Activated CD4-positive, alpha-beta memory T cell treated with anti-CD3 and anti-CD28 coated beads for 36 hours (primary cell): Measurements from ENCODE around the gene HIP1. TPM values are rescaled to one million over a fixed set of nuclear protein-coding genes. Genes with fewer than 3 reads are reported as not detected.
"Not testable (repeated sequence)": the region's sequence is repeated elsewhere in the genome, so short reads cannot be mapped to it uniquely, and the experiment has no call there.

Experiments
- CTCF ChIA-PET: fragments of 350-600 bp; sonication (Branson Sonifier 250); formaldehyde crosslinking; loops from one replicate; lab custom pipeline; 2021; ENCODE audit warnings: antibody characterized with exemption, inconsistent platforms; lab: Charles Lee
- POLR2A ChIA-PET: fragments of 350-600 bp; sonication (Branson Sonifier 250); formaldehyde crosslinking; loops from one replicate; lab custom pipeline; 2021; ENCODE audit warnings: antibody characterized with exemption; lab: Charles Lee
- DNase-seq: peaks from one replicate; pipeline ENCODE4 v3.0.0-alpha.2; 2020
- H3K27ac Mint-ChIP-seq: one replicate; pipeline ENCODE4 v1.8.0; 2021; ENCODE audit warnings: mixed read lengths
- H3K27me3 Mint-ChIP-seq: one replicate; pipeline ENCODE4 v1.8.0; 2021; ENCODE audit warnings: mixed read lengths
- H3K36me3 Mint-ChIP-seq: one replicate; pipeline ENCODE4 v1.8.0; 2021; ENCODE audit warnings: mixed read lengths
- H3K4me1 Mint-ChIP-seq: one replicate; pipeline ENCODE4 v1.8.0; 2021; ENCODE audit warnings: low read depth, mixed read lengths
- H3K4me3 Mint-ChIP-seq: one replicate; pipeline ENCODE4 v1.8.0; 2021; ENCODE audit warnings: mild to moderate bottlenecking, mixed read lengths
- H3K9me3 Mint-ChIP-seq: one replicate; pipeline ENCODE4 v1.8.0; 2021; ENCODE audit warnings: mixed read lengths
- intact Hi-C: fragments of 100-400 bp; cut with micrococcal nuclease; formaldehyde crosslinking; loops from one replicate; pipeline ENCODE4 v1.15.1; 2023
- total RNA-seq, 2 experiments: library from RNA; stranded (reverse); gene quantifications; one replicate each; pipeline ENCODE4 v1.2.3, GENCODE V29; 2021

Gene HIP1
- total RNA-seq, 2 experiments from 2014 or later: 7.9 to 8.2 TPM

DNA sequence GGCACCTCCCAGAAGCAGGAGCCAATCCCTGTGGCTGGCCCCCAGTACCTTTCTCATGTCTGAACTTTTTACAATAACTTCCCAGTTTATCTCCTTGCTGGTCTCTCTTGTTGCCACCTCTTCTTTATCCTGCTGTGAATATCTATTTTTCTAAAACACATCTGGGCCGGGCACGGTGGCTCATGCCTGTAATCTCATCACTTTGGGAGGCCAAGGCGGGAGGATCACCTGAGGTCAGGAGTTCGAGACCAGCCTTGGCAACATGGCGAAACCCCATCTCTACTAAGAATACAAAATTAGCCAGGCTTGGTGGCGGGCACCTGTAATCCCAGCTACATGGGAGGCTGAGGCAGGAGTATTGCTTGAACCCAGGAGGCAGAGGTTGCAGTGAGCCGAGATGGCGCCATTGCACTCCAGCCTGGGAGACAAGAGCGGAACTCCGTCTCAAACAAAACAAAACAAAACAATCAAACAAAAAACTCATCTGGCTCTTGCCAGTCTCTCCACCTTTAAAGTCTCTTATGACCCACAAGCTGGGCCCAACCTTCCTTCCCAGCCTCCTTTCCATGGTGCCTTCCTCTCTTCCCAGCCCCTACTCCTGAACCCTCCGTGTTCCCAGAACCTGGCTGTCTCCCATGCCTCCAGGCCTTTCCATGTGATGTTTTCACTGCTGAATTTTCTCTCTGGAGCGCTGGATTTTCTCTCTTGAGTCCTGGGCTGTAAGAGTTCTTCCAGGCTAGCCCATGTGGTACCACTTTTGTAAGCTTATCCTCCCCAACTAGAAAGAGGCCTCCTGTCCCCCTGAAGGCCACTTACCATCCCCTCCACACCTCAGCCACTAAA lies 51.3 kb downstream of the HIP1 start:
- no peak for DNase-seq
- no peaks in the 10 kb centered on the region for H3K9me3 Mint-ChIP-seq
- no peaks in the 10 kb centered on the region for H3K4me1 Mint-ChIP-seq
- H3K4me3 Mint-ChIP-seq: no peak overlapping the region
- H3K27me3 Mint-ChIP-seq: peaks cover 3% of the 10 kb centered on the region
- ChIA-PET POLR2A (no interaction called here), CTCF (no interaction called here)
- no peak overlapping the region for H3K27ac Mint-ChIP-seq
- intact Hi-C loops: no loop called here
- no peaks in the 10 kb centered on the region for H3K36me3 Mint-ChIP-seq

DNA sequence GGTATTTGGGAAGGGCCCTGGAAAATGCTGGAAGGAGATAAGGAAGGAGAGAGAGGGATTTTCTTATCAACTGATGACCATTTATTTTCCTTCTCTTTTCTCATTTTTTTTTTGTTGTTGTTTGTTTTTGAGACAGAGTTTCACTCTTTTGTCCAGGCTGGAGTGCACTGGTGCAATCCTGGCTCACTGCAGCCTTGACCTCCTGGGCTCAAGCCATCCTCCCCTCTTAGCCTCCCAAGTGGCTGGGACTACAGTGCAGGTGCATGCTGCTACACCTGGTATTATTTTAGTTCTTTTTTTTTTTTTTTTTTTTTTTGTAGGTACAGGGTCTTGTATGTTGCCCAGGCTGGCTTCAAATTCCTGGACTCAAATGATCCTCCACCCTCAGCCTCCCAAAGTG lies 52.2 kb downstream of the HIP1 start:
- ChIA-PET POLR2A (no interaction called here), CTCF (interaction anchor here (0.7 kb wide), 1 partner anchor 76 kb away, joined by 6 read pairs; no protein-coding TSS in a partner anchor)
- intact Hi-C loops: no loop called here
- H3K9me3 Mint-ChIP-seq: no peaks in the 10 kb centered on the region
- H3K27me3 Mint-ChIP-seq: peaks cover 3% of the 10 kb centered on the region
- no peak for DNase-seq
- no peak overlapping the region for H3K4me3 Mint-ChIP-seq
- no peak overlapping the region for H3K27ac Mint-ChIP-seq
- no peaks in the 10 kb centered on the region for H3K4me1 Mint-ChIP-seq
- H3K36me3 Mint-ChIP-seq: no peaks in the 10 kb centered on the region

DNA sequence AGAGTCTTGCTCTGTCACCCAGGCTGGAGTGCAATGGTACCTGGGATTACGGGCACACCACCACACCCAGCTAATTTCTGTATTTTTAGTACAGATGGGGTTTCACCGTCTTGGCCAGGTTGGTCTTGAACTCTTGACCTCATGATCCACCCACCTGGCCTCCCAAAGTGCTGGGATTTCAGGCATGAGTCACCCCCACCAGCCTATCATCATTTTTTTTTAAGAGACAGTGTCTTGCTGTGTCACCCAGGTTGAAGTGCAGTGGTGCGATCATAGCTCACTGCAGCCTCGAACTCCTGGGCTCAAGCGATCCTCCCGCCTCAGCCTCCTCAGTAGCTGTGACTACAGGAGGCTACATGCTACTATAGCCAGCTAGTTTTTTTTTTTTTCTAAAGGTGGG lies 56.7 kb downstream of the HIP1 start:
- POLR2A ChIA-PET, H3K4me1 Mint-ChIP-seq, H3K36me3 Mint-ChIP-seq, H3K27me3 Mint-ChIP-seq, H3K9me3 Mint-ChIP-seq, H3K27ac Mint-ChIP-seq, CTCF ChIA-PET, H3K4me3 Mint-ChIP-seq, intact Hi-C loops: not testable (repeated sequence)
- DNase-seq: peak; percentile 11

DNA sequence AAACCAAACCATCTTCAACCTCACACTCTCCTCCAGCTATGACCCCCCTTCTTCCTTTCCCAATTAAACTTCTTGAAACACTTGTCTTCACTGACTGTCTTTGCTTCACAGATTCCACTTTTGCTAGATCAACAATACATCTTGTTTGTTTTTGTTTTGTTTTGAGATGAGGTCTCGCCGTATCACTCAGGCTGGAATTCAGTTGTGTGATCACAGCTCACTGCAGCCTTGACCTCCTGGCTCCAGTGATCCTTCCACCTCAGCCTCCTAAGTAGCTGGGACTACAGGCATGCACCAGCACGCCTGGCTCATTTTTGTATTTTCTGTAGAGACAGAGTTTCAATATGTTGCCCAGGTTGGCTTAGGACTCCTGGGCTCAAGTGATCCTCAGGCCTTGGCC lies 59.7 kb downstream of the HIP1 start:
- Mint-ChIP-seq H3K9me3 (peaks cover 5% of the 10 kb centered on the region), H3K27ac (no peak overlapping the region), H3K27me3 (no peaks in the 10 kb centered on the region), H3K4me3 (no peak overlapping the region), H3K4me1 (no peaks in the 10 kb centered on the region), H3K36me3 (peaks cover 9% of the 10 kb centered on the region)
- POLR2A ChIA-PET: no interaction called here
- CTCF ChIA-PET: no interaction called here
- intact Hi-C loops: no loop called here
- no peak for DNase-seq

DNA sequence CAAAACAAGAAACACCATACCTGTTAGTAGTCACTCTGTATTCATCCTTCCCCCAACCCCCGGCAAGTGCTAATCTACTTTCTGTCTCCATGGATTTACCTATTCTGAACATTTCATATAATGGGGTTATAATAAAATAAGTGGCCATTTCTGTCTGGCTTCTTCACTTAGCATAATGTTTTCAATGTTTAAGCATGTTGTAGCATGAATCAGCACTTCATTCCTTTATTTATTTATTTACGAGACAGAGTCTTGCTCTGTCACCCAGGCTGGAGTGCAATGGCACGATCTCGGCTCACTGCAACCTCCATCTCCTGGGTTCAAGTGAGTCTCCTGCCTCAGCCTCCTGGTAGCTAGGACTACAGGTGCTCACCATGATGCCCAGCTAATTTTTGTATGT lies 69.2 kb downstream of the HIP1 start:
- intact Hi-C loops: no loop called here
- H3K4me1 Mint-ChIP-seq: no peaks in the 10 kb centered on the region
- no peaks in the 10 kb centered on the region for H3K9me3 Mint-ChIP-seq
- no peak for DNase-seq
- H3K36me3 Mint-ChIP-seq: no peaks in the 10 kb centered on the region
- no peaks in the 10 kb centered on the region for H3K27me3 Mint-ChIP-seq
- POLR2A ChIA-PET: no interaction called here
- no peak overlapping the region for H3K27ac Mint-ChIP-seq
- no peak overlapping the region for H3K4me3 Mint-ChIP-seq
- CTCF ChIA-PET: no interaction called here

DNA sequence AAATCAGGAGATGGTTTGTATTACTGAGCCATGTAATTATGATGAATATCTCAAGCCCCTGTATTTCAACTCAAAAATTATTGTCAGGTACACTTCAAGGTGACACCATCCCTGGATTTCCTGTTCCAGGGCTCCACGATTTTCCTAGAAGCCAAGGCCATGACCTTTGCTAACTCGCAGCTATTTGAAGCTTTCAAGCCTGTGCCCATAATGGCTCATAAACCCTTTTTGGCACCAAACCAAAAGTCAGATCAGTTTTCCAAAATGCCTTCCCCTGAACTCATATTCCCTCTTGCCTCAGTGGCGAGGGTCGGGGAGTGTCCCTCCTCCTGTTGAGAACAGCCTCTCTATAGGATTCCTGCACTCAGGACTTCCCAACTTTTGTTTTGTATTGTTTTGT lies 70.8 kb downstream of the HIP1 start:
- Mint-ChIP-seq H3K9me3 (no peaks in the 10 kb centered on the region), H3K4me1 (peaks cover 8% of the 10 kb centered on the region), H3K27ac (no peak overlapping the region), H3K27me3 (no peaks in the 10 kb centered on the region), H3K4me3 (no peak overlapping the region), H3K36me3 (no peaks in the 10 kb centered on the region)
- CTCF ChIA-PET: no interaction called here
- no peak for DNase-seq
- intact Hi-C loops: no loop called here
- POLR2A ChIA-PET: no interaction called here

DNA sequence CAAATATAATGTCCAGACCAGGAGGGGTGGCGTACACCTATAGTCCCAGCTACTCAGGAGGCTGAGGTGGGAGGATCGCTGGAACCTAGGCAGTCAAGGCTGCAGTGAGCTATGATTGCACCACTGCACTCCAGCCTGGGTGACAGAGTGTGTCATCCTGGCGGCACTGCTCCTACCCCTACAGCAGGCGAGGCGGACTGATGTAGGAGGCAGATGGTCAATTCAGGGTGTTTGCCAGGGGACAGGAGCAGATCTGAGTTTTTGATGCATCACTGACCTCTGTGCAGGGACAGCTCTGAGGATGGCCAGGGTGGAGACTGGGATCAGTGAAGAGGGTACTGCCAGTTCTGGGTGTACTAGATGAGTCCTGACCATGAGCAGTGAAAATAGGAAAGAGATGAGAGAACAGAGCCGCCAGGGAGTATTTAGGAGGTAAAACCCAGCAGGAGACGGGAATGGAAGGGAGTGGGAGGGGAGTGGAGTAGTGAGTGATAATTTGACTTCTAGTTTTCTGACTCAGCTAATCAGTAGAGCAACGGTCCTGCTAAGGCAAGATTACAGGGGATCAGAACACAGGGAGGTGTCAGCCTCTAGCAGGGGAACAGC lies 75.3 kb downstream of the HIP1 start:
- ChIA-PET POLR2A (interaction anchor here (0.7 kb wide), 1 partner anchor 114 kb away, joined by 3 read pairs; no protein-coding TSS in a partner anchor), CTCF (interaction anchor here (1.5 kb wide), 1 partner anchor 357 kb away, joined by 4 read pairs; no protein-coding TSS in a partner anchor)
- Mint-ChIP-seq H3K27me3 (no peaks in the 10 kb centered on the region), H3K36me3 (no peaks in the 10 kb centered on the region), H3K4me1 (peaks cover 13% of the 10 kb centered on the region), H3K9me3 (no peaks in the 10 kb centered on the region), H3K4me3 (no peak overlapping the region), H3K27ac (peak overlapping the region; percentile 2)
- intact Hi-C loops: loop anchor here (5.0 kb wide), 1 partner anchor 114 kb away; no protein-coding TSS in a partner anchor
- DNase-seq: no peak

DNA sequence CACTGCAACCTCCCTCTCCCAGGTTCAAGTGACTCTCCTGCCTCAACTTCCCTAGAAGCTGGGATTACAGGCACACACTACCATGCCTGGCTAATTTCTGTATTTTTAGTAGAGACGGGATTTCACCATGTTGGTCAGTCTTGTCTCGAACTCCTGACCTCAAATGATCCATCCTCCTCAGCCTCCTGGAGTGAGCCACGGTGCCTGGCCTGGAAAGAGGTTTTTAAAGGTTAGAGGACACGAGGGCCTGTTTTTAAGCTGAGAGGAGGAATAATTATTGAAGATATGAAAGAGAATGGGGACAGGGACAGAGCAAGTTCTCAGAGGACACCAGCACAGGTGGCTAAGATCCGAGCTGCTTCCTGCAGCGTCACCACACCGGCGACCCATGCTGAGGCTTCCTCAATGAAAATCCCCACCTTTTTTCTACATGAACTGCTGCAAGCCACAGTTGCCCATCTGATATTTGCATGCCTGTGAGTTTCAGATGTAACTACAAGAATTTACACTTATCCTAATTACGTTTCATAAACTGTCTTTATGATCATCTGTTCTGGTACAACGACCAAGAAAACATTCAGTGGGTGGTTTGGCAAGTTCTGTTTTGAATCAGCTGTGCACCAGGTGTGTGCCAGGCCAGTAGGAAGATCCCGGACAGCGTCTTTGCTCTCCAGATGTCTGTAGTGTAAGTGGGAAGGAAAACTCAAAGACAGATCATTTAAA lies 76.0 kb downstream of the HIP1 start:
- peaks cover 13% of the 10 kb centered on the region for H3K4me1 Mint-ChIP-seq
- CTCF ChIA-PET: interaction anchor here (1.5 kb wide), 1 partner anchor 358 kb away, joined by 4 read pairs; no protein-coding TSS in a partner anchor
- no peak overlapping the region for H3K4me3 Mint-ChIP-seq
- H3K36me3 Mint-ChIP-seq: no peaks in the 10 kb centered on the region
- H3K27me3 Mint-ChIP-seq: no peaks in the 10 kb centered on the region
- H3K9me3 Mint-ChIP-seq: no peaks in the 10 kb centered on the region
- POLR2A ChIA-PET: interaction anchor here (0.7 kb wide), 1 partner anchor 113 kb away, joined by 3 read pairs; no protein-coding TSS in a partner anchor
- H3K27ac Mint-ChIP-seq: peak overlapping the region; percentile 2
- intact Hi-C loops: loop anchor here (5.0 kb wide), 1 partner anchor 115 kb away; no protein-coding TSS in a partner anchor
- peak; percentile 24 for DNase-seq

DNA sequence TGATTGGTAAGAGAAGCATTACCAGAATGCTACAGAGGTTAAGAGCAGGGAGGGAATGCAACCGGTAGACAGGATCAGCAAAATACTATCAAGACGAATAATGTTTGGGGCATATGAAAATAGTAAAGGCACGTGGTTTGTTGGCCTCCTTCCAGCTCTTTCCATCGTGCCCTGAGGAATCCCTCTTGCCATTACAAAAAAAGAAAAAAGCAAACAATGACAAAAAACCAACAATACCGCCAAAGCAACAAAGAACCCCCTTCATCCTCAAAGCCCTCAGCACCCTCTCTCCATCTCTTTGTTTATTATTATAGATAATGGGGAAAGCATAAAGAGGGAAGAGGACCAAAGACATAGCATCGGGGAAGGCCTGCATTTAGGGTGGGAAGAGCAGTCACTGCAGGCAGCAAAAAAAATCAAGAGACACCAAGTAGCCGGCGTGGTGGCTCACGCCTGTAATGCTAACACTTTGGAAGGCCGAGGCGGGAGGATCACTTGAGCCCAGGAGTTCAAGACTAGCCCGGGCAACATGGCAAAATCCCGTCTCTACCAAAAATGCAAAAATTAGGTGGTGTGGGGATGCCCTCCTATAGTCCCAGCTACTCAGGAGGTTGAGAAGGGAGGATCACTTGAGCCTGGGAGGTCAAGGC lies 78.0 kb downstream of the HIP1 start:
- no peaks in the 10 kb centered on the region for H3K27me3 Mint-ChIP-seq
- ChIA-PET POLR2A (no interaction called here), CTCF (no interaction called here)
- H3K4me3 Mint-ChIP-seq: no peak overlapping the region
- H3K4me1 Mint-ChIP-seq: peaks cover 13% of the 10 kb centered on the region
- no peak overlapping the region for H3K27ac Mint-ChIP-seq
- DNase-seq: no peak
- no peaks in the 10 kb centered on the region for H3K36me3 Mint-ChIP-seq
- no peaks in the 10 kb centered on the region for H3K9me3 Mint-ChIP-seq
- intact Hi-C loops: loop anchor here (5.0 kb wide), 1 partner anchor 117 kb away; no protein-coding TSS in a partner anchor

DNA sequence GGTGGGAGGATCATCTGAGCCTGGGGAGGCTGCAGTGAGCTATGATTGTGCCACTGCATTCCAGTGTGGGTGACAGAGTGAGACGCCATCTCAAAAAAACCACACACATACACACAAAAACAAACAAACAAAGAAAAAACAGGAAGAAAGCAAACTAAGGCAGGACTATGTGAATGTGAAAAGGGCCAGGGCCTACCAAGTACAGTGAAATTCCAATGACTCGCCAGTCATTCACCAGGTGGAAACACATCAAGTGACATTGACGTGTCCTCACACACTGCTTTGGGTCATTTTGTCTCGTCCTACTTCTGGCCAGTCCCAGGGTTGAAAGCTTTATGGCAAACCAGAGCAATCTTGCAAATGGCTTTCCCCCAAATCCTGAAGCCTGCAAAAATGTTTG lies 79.9 kb downstream of the HIP1 start:
- Mint-ChIP-seq H3K4me3 (no peak overlapping the region), H3K9me3 (no peaks in the 10 kb centered on the region), H3K27ac (no peak overlapping the region), H3K36me3 (no peaks in the 10 kb centered on the region), H3K27me3 (no peaks in the 10 kb centered on the region), H3K4me1 (peaks cover 13% of the 10 kb centered on the region)
- intact Hi-C loops: no loop called here
- DNase-seq: no peak
- CTCF ChIA-PET: no interaction called here
- POLR2A ChIA-PET: no interaction called here

DNA sequence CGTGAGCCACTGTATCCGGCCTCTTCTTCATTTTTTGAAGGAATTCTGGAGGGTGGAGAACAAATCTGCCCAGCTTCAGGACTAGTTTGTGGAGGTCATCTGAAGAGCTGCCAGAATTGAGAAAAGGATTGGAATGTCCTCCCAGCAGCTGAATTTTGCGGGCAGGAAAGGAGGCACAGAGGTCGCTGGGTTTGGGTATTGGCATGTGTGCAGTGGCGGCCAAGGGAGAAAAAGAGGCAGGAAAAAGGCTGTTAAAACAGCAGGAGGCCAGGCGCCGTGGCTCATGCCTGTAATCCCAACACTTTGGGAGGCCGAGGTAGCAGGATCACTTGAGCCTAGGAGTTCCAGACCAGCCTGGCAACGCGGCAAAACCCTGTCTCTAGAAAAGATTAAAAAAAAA lies 80.4 kb downstream of the HIP1 start:
- Mint-ChIP-seq H3K36me3 (no peaks in the 10 kb centered on the region), H3K27me3 (no peaks in the 10 kb centered on the region), H3K9me3 (no peaks in the 10 kb centered on the region), H3K4me1 (peaks cover 10% of the 10 kb centered on the region), H3K4me3 (no peak overlapping the region), H3K27ac (no peak overlapping the region)
- ChIA-PET CTCF (no interaction called here), POLR2A (no interaction called here)
- no peak for DNase-seq
- intact Hi-C loops: no loop called here

DNA sequence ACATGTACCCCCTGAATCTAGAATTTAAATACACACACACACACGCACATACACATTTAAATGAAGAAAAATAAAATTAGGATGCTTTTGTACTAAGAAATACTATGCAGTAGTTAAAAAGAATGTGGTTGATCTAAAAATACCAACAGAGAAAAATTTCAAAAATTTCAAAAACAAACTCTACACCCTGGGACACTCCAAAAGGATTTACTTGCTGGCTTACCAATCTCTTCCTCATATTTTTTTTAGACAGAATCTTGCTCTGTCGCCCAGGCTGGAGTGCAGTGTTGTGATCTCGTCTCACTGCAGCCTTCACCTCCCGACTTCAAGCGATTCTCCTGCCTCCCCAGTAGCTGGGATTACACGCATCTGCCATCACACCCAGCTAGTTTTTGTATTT lies 80.9 kb downstream of the HIP1 start:
- Mint-ChIP-seq H3K4me1 (peaks cover 5% of the 10 kb centered on the region), H3K9me3 (no peaks in the 10 kb centered on the region), H3K27ac (no peak overlapping the region), H3K4me3 (no peak overlapping the region), H3K27me3 (no peaks in the 10 kb centered on the region), H3K36me3 (no peaks in the 10 kb centered on the region)
- DNase-seq: no peak
- CTCF ChIA-PET: no interaction called here
- POLR2A ChIA-PET: no interaction called here
- intact Hi-C loops: no loop called here
